NCI-H2171 (cell line): Measurements from ENCODE around the gene RGS3.
"Not testable (repeated sequence)": the region's sequence is repeated elsewhere in the genome, so short reads cannot be mapped to it uniquely, and the experiment has no call there.

Experiments
- DNase-seq: peaks from one replicate; lab custom pipeline; 2025; lab: John Stamatoyannopoulos, UW

Gene RGS3

GRCh38 chr9:113548221-113549041, 84.9 kb downstream of the RGS3 start:
- no peak for DNase-seq

DNA sequence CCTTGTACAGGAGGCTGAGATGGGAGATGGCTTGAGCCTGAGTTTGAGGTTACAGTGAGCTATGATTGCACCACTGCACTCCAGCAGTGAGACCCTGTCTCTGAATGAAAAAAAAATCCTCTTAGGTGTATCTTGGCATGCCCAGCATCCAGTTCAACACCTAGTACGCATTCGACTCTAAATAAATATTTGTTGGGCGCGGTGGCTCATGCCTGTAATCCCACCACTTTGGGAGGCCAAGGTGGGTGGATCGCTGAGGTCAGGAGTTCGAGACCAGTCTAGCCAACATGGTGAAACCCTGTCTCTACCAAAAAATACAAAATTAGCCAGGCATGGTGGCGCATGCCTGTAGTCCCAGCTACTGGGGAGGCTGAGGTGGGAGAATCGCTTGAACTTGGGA, 86.4 kb downstream of the RGS3 start:
- not testable (repeated sequence) for DNase-seq

GRCh38 chr9:113556877-113557593, 93.5 kb downstream of the RGS3 start:
- DNase-seq: no peak

- no peak for DNase-seq
These were observed 95.3 kb downstream of the RGS3 start for GRCh38 chr9:113558632-113559502.

- DNase-seq: no peak
These were observed 96.6 kb downstream of the RGS3 start for GRCh38 chr9:113559834-113560800.

DNA sequence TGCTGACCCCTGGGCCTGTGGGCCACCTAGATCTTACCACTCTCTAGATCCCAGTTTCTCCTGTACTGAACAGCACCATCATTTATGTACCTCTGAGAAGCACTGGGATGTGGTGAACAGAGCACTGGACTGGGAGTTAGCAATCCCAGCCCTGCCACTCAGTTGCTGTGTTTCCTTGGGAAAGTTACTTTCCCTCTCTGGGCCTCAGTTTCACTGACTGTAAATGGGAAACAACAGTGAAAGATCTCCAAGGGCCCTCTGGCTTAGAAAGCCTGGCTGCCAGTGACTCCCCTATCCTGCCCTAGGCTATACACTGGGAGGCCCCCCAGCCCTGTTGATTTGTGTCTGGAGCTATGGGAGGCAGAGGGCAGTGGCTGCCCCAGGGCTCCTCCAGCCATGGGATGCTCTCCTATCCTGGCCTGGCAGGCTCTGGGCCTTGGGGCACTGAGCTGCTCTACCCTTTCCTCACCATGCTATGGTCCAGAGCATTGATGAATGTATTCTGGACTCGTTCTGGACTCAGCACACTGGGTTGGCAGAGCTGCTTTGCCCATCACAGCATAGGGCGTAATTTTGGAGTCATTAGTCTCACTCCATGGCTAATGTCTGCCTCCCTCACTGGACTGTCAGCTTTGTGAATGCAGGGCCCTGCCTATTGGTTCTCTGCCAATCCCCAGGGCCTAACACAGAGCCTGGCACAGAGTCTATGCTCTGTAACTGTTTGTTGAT, 99.3 kb downstream of the RGS3 start:
- no peak for DNase-seq

GRCh38 chr9:113563826-113564497, 100.4 kb downstream of the RGS3 start:
- DNase-seq: no peak

GRCh38 chr9:113564498-113565237, 101.1 kb downstream of the RGS3 start:
- DNase-seq: peak; percentile 25

- no peak for DNase-seq
These were observed 102.6 kb downstream of the RGS3 start for GRCh38 chr9:113566016-113566711.

GRCh38 chr9:113566712-113567071, 103.2 kb downstream of the RGS3 start:
- DNase-seq: no peak

- DNase-seq: no peak
These were observed 104.0 kb downstream of the RGS3 start for GRCh38 chr9:113567361-113568080.

DNA sequence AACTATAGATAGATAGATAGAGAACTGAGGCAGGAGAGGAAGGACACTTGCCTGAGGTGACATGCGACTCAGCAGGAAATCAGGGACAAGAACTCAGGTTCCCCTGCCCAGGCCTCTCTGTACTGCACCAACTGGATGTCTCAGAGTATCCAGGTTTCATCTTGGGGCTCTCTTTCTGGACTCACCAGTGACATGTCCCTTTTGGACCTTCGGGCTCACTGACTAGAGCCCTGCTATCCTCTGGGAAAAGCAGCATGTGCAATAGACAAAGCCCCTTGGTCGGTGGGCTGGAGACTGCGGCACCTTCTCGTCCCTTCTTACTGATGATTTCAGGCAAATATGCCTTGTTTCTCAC, 104.5 kb downstream of the RGS3 start:
- DNase-seq: no peak

GRCh38 chr9:113568571-113569321, 105.2 kb downstream of the RGS3 start:
- DNase-seq: peak; percentile 96

DNA sequence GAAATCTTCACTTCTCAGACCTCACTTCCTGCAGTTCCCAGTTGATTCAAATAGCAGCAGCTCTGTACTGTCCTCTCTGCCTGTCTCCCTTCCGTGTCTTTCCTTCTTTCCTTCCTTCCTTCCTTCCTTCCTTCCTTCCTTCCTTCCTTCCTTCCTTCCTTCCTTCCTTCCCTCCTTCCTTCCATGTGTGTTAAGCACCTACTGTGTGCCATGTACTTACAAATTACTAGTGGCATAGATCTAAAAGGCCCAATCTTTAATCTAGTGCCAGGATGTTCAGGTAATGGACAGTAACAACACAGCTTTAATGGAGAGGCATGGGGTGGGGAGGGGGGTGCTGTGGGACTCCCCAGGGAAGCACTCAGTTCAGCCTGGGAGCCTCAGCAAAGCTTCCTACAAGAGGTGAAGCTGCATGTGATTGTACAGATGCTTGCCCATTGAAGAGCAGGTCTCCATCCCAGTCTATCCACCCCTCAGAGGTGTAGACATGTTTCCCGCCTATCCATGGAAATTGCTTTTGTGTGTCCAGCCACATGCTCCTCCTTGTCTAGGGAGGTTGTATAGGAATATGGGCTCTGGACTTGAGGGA, 106.0 kb downstream of the RGS3 start:
- DNase-seq: no peak

- DNase-seq: no peak
These were observed 106.6 kb downstream of the RGS3 start for GRCh38 chr9:113570106-113570505.

DNA sequence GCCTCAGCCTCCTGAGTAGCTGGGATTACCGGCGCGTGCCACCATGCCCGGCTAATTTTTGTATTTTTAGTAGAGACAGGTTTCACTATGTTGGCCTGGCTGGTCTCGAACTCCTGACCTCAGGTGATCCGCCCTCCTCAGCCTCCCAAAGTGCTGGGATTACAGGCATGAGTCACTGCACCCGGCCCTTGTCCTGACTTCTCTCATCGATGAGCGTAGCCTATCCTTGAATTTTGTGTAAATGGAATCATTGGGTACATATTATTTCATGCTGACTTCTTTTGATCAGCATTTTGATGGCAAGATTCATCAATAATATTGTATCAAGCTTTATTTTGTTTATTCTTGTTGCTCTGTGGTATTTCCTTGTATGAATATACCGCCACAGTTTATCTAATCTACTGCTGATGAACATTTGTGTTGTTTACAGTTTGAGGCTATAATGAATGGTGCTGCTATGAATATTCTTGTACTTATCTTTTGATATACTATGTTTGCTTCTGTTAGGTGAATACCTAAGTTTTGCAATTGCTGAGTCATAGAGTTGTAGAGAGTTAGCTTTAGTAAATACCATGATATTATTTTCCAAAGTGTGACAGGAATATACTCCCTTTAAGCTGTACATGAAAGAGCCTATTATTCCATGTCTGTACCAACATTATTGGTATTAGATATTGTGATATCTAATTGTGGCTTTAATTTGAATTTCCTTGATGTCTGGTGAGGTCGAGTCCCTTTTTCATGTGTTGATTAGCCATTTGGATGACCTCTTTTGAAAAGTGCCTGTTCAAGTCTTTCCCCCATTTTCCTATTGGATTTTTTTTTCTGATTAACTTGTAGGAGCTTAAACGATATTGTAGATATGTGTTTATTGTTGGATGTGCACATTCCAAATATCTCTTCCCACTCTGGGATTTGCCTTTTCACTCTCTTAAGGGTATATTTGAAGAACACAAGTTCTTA, 107.5 kb downstream of the RGS3 start:
- no peak for DNase-seq
